ENCODE data around the gene BORA.

- TF ChIP-seq CTCF (IDR thresholded peaks at IDR 0.05) (no peak), POLR2A (IDR thresholded peaks at IDR 0.05) (no peak)
These were observed 32.5 kb downstream of the BORA start for GRCh38 chr13:72760189-72760588.
